ENCODE results near the gene AK5. TPM values are rescaled to one million over a fixed set of nuclear protein-coding genes. Genes with fewer than 3 reads are reported as not detected.

The AK5 gene
- total RNA-seq, 1 donor from 2014 or later: 1.0 TPM

DNA sequence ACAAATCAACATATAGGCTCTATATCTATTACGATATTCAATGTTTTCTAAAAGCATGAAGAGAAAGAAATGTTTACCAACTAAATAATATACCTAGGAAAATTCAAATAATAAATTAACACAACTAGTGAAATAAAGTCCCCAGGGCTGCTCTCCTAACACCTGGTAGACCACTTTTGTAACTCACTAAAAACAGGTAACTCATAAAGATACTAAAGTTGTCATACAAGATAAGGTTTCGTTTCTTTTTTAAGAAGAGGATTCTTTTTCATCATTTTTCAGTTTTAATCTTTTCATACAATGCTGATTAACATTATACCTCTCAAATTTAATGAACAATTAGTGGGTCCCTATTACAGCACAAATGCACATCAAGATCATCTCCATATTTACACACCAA lies 301.7 kb downstream of the AK5 start:
- H3K9me3 ChIP-seq (replicated peaks): no peaks in the 10 kb centered on the region
- intact Hi-C loops (cut with micrococcal nuclease): no loop called here
- H3K4me3 ChIP-seq: no peak overlapping the region
- DNase-seq: no peak
- H3K4me1 ChIP-seq: no peaks in the 10 kb centered on the region
- H3K27ac ChIP-seq (replicated peaks): no peak overlapping the region
- no peaks in the 10 kb centered on the region for H3K27me3 ChIP-seq (ENCODE audit: low read depth)
- TF ChIP-seq, protein P1, sequence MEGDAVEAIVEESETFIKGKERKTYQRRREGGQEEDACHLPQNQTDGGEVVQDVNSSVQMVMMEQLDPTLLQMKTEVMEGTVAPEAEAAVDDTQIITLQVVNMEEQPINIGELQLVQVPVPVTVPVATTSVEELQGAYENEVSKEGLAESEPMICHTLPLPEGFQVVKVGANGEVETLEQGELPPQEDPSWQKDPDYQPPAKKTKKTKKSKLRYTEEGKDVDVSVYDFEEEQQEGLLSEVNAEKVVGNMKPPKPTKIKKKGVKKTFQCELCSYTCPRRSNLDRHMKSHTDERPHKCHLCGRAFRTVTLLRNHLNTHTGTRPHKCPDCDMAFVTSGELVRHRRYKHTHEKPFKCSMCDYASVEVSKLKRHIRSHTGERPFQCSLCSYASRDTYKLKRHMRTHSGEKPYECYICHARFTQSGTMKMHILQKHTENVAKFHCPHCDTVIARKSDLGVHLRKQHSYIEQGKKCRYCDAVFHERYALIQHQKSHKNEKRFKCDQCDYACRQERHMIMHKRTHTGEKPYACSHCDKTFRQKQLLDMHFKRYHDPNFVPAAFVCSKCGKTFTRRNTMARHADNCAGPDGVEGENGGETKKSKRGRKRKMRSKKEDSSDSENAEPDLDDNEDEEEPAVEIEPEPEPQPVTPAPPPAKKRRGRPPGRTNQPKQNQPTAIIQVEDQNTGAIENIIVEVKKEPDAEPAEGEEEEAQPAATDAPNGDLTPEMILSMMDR (IDR thresholded peaks at IDR 0.05; ENCODE audit: borderline replicate concordance): no peak
- H3K36me3 ChIP-seq: peaks cover 60% of the 10 kb centered on the region

DNA sequence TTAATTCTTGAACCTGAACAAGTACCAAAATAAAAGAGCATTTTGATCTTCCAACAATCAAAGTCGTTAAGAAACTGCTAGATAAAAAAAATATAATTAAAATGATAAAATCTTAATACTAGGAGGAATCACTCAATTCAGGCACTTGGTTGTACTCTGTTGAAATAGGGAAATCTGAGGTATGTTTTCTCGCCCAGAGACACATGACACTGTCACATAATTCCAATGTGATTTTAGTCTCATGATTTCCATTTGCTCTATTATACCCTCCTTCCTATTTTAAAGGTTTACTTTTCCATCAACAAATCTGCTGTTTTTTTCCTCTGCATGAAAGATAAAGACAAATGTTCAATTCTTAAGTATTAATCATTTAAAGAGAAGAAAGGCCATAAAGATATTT lies 303.1 kb downstream of the AK5 start:
- intact Hi-C loops (cut with micrococcal nuclease): no loop called here
- H3K9me3 ChIP-seq (replicated peaks): no peaks in the 10 kb centered on the region
- peaks cover 46% of the 10 kb centered on the region for H3K36me3 ChIP-seq
- DNase-seq: no peak
- H3K4me3 ChIP-seq: no peak overlapping the region
- no peaks in the 10 kb centered on the region for H3K4me1 ChIP-seq
- no peak overlapping the region for H3K27ac ChIP-seq (replicated peaks)
- TF ChIP-seq, protein P1 (IDR thresholded peaks at IDR 0.05; ENCODE audit: borderline replicate concordance): no peak
- H3K27me3 ChIP-seq (ENCODE audit: low read depth): no peaks in the 10 kb centered on the region

DNA sequence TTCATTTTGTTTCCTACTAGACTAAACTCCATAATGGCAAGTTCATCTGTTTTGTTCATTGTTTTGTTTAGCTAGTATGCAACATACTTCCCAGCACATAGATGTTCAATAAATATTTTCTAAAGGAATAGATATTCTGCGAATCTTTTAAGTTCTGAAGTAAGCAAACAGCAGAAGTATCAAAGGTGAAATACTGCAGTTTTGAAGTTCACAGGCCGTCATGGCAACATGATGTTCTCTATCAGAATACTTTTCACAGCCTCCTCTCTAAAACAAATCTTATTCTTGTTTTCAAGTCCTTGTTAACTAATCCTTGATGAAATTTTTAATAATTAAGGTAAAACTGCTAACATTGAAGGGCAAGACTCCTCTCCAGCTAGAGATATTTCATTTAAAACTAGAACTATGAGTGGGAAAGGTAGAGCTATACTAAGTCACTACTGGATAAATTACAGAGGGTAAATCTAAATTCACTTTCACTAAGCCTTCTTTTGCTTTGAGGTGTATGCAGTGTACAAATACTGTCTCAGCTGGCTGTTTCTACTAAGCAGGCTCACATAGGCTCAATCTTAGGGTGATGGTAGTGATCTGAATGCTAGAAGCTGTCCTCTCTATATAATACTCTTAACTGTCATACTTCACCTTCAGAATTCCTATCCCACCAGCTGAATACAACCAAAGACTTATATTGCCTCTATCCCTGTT lies 303.9 kb downstream of the AK5 start:
- H3K9me3 ChIP-seq (replicated peaks): no peaks in the 10 kb centered on the region
- H3K4me1 ChIP-seq: peaks cover 5% of the 10 kb centered on the region
- H3K27ac ChIP-seq (replicated peaks): no peak overlapping the region
- H3K4me3 ChIP-seq: no peak overlapping the region
- intact Hi-C loops (cut with micrococcal nuclease): no loop called here
- H3K36me3 ChIP-seq: peaks cover 38% of the 10 kb centered on the region
- TF ChIP-seq, protein P1 (IDR thresholded peaks at IDR 0.05; ENCODE audit: borderline replicate concordance): no peak
- no peaks in the 10 kb centered on the region for H3K27me3 ChIP-seq (ENCODE audit: low read depth)
- no peak for DNase-seq

DNA sequence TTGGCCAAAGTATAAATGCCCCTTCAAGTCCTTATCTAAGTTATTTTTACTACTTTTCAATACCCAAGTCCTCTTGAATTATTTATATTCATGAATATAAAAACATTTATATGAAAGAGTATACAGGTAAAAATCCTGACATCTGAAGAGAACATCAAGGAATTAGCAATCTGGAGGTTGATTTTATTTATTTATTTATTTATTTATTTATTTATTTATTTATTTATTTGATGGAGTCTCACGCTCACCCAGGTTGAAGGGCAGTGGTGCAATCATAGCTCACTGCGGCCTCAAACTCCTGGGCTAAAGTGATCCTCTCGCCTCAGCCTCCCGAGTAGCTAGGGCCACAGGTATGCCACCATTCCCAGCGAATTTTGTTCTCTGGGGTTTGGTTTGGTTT lies 307.4 kb downstream of the AK5 start:
- no peak for DNase-seq
- Histone ChIP-seq H3K9me3 (replicated peaks) (no peaks in the 10 kb centered on the region), H3K27ac (replicated peaks) (no peak overlapping the region), H3K4me3 (no peak overlapping the region), H3K36me3 (peaks cover 7% of the 10 kb centered on the region), H3K27me3 (ENCODE audit: low read depth) (no peaks in the 10 kb centered on the region), H3K4me1 (peaks cover 11% of the 10 kb centered on the region)
- intact Hi-C loops (cut with micrococcal nuclease): no loop called here
- TF ChIP-seq, protein P1 (IDR thresholded peaks at IDR 0.05; ENCODE audit: borderline replicate concordance): no peak

DNA sequence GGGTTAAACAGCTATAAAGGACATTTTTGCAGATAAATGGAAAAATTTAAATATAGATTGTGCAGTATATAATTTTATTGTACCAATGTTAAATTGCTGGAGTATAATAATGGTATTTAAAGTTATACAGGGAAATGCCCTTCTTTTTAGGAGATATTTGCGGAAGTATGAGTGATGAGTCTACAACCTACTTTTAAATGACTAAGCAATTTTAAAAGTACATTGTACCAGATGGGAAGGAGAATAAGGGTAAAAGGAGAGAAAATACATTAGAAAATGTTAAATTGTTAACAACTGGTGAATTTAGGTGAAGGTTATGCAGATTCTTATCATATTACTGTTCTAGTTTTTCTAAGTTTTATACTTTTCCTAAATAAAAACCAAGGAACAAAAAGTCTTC lies 308.8 kb downstream of the AK5 start:
- DNase-seq: no peak
- H3K27me3 ChIP-seq (ENCODE audit: low read depth): no peaks in the 10 kb centered on the region
- intact Hi-C loops (cut with micrococcal nuclease): no loop called here
- peaks cover 5% of the 10 kb centered on the region for H3K36me3 ChIP-seq
- peaks cover 18% of the 10 kb centered on the region for H3K4me1 ChIP-seq
- TF ChIP-seq, protein P1 (IDR thresholded peaks at IDR 0.05; ENCODE audit: borderline replicate concordance): no peak
- no peaks in the 10 kb centered on the region for H3K9me3 ChIP-seq (replicated peaks)
- no peak overlapping the region for H3K27ac ChIP-seq (replicated peaks)
- no peak overlapping the region for H3K4me3 ChIP-seq
